Fibroblast of villous mesenchyme (primary cell): ENCODE data around the gene BSCL2. TPM values are rescaled to one million over a fixed set of nuclear protein-coding genes. Genes with fewer than 3 reads are reported as not detected.

Source experiments
- DNase-seq: peaks from one replicate; pipeline ENCODE4 v3.0.0-alpha.2; 2010; ENCODE audit warnings: low read depth
- H3K4me3 ChIP-seq: 2 replicates; pipeline ENCODE4 v1.5.1; 2011; ENCODE audit warnings: low read depth, mild to moderate bottlenecking, low read length
- CTCF ChIP-seq: IDR thresholded peaks from 2 replicates; pipeline ENCODE4 v1.5.1; 2012; ENCODE audit warnings: low read depth, mild to moderate bottlenecking, low read length; ENCODE audit not compliant: insufficient read depth
- total RNA-seq: library from RNA; depleted of rRNA; stranded (reverse); fragments of >200 nt; gene quantifications from 2 replicates; pipeline ENCODE4 v1.2.3, GENCODE V29; 2012

BSCL2 gene
- total RNA-seq, 1 donor = 53.5 TPM

DNA sequence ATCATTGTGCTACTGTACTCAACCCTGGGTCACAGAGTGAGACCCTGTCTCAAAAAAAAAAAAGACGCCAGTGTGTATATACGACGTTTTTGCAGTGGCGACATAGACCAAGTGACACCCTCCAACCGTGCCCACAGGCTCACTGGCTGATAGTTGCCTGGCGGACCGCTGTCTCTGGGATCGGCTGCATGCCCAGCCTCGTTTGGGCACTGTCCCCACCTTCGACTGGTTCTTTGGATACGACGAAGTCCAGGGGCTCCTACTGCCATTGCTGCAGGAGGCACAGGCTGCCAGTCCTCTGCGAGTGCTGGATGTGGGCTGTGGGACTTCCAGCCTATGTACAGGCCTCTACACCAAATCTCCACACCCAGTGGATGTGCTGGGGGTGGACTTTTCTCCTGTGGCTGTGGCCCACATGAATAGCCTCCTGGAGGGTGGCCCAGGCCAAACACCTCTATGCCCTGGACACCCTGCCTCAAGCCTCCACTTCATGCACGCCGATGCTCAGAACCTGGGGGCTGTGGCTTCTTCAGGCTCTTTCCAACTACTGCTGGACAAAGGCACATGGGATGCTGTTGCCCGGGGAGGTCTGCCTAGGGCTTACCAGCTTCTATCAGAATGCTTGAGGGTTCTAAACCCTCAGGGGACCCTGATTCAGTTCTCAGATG, 40.8 kb downstream of the BSCL2 start:
- TF ChIP-seq CTCF = no peak

GRCh38 chr11:62665599-62666258, 41.5 kb downstream of the BSCL2 start:
- no peak for TF ChIP-seq CTCF
- DNase-seq = peak; percentile 79
- H3K4me3 ChIP-seq = peak overlapping the region; percentile 92

More for the DNA sequence above, 40.8 kb downstream of the BSCL2 start:
- H3K4me3 ChIP-seq = peak overlapping the region; percentile 92
- DNase-seq = no peak

DNA sequence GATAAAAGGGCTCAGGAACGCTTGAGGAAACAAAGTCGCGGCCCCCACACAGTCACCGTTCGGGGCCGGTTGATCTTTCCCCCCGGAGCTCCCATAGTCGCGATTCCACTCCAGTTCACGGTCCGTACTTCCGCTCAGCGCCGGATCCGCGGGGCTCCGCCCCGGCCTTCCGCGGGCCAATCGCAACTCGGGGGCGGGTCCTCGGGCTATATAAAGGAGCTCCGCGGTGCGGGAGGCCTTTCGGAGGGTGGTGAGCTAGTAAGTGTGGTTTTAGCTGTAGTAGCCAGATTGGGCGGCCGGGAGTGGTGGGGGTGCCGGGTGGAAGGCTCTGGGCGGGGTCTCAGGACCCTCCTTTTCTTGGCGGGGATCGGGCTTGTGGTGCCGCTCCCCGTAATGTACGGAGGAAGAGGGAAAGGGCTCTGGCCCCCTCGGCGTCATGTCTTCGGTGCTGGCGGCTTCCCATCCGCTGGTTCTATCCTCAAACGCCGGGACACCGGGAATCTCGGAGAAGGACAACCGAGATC, 42.1 kb downstream of the BSCL2 start, which contains the start of the genes C11orf98 and CSKMT:
Gene C11orf98 (minus strand): TSS at position 136 of the 524 bp plus-strand sequence. CDS start 41 bp downstream, at position 95.
Gene CSKMT (plus strand): TSS at position 238 of the 524 bp plus-strand sequence. CDS start 568 bp downstream, outside the sequence.
- TF ChIP-seq CTCF = no peak

GRCh38 chr11:62664405-62665074, 42.7 kb downstream of the BSCL2 start:
- no peak for TF ChIP-seq CTCF
- DNase-seq = peak; percentile 50
- H3K4me3 ChIP-seq = peak overlapping the region; percentile 92

More for the DNA sequence above, 42.1 kb downstream of the BSCL2 start, which contains the start of the genes C11orf98 and CSKMT:
- DNase-seq = peak; percentile 94
- H3K4me3 ChIP-seq = peak within 1 kb of the TSS; percentile 92

DNA sequence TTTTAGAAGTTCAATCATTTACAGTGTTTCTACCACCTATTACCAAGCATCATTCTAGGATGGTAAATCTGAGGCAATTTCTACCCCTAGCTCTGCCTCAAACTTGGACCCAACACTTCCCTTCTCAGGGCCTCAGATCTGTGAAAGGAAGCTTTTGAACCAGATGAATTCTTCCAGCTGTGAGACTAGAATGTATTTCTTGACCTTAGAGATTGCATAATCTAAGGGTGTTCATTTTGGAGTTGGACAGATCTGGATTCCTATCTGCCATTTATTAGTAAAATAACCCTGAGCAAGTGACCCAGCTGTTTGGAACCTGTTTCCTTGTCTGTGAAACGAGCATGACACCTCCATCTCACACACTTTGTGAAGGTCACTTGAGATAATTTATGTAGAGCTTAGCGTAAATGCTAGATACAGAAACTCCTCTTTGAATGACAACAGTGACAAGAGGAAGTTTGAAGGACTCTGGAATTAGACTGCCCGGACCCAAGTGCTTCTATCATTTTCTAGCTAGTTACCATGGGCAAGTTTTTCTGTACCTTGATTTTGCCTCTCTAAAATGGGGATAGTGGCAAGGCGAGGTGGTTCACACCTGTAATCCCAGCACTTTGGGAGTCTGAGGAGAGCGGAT, 50.3 kb downstream of the BSCL2 start:
- peak; percentile 53 for DNase-seq
- TF ChIP-seq CTCF = no peak
- no peak overlapping the region for H3K4me3 ChIP-seq

GRCh38 chr11:62654297-62654696, 52.9 kb downstream of the BSCL2 start:
- H3K4me3 ChIP-seq = no peak overlapping the region
- no peak for TF ChIP-seq CTCF
- DNase-seq = peak; percentile 23
